HG03097 (cell line): ENCODE results near the gene SLC29A4.
"Not testable (repeated sequence)": the region's sequence is repeated elsewhere in the genome, so short reads cannot be mapped to it uniquely, and the experiment has no call there.

Experiments used
- ATAC-seq: cut with Tn5 transposase; IDR thresholded peaks from one replicate; pipeline ENCODE4 v1.9.1; 2021; ENCODE audit not compliant: unreplicated experiment, low FRiP score

The SLC29A4 gene

DNA sequence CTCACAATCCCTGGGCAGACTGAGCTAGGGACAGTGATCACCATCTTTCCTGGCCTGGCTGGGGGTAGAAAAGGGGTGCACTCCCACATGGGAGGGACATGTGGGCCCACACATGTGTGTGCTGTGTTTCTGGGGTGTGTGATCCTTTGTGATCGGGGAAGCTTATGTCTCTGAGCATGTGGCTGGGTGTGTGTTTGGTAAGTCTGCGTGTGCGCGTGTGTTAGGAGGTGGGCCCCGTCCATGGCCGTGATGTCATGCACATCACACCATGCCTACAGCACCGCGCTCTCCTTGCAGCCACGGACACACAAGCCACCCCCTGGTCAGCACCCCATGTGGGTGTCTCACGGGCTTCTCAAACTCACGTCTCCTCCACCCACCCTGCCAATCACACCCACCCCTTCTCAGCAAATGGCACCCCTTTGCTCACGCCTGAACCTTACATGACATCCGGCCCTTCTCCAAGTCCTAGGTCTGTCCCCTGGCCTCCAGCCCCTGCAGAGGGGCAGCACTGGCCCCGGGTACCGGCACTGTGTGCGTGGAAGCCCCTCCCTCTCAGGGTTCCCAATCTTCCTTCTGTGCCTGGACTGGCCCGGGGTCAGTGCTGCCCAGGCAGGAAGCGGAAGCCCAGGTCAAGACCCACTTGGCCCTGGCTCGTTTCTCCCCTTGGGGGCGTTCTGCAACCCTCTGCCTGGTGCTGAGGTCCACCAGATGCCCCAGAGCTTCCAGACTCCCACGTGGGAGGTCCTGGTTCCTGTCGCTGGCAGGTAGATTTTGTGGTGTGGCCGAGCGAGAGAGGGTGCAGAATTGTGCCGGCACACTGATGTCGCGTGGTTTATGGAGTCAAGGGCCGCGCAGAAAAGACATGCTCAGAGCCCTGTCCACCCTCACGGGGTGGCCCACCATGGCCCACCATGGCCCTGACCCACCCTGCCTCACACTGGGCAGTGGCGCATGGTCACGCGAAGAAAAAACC, 12.6 kb downstream of the SLC29A4 start:
- ATAC-seq = no peak

DNA sequence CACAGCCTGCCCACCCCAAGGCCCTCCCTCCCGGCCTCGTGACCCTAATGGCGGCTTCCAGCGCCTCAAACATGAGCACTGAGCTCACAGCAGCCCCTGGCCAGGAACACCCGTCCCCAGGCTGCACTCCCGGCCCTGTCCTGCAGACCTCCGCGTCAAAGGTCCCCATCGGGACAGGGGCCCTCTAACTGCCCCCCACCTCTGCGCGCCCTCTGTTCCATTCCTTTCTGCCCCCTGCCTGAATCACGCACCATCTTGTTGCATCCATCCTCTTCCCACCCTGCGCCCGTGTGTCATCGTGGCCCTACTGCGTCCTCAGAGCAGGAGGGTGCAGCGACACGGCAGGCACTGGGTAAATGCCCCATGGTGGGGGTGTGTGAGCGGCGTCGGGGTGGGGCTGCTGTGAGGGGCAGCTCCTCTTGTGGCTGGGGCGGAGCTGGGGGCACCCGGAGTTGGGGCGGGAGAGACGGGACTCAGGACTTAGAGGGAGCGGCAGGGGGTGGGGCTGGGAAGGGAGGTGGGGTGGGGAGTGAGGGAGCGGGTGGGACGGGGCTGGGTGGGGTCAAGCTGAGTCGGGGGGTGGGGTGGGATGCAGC, 13.4 kb downstream of the SLC29A4 start:
- ATAC-seq = no peak

DNA sequence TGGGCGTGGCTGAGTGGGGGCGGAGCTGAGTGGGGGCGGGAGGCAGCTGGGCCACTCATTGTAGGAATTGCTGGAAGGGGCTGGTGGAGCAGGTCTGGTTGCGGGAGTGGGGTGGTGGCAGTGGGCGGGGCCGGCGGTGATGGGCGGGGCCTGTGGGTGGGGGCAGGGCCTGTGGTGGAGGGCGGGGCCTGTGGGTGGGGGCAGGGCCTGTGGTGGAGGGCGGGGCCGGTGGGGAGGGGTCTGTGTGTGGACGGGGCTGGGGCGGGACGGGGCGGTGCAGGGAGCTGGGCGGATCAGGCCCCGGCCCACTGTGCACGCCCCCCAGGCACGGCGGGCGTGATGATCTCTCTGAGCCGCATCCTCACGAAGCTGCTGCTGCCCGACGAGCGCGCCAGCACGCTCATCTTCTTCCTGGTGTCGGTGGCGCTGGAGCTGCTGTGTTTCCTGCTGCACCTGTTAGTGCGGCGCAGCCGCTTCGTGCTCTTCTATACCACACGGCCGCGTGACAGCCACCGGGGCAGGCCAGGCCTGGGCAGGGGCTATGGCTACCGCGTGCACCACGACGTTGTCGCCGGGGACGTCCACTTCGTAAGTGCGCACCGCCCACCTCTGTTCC, 14.0 kb downstream of the SLC29A4 start:
- ATAC-seq = no peak

DNA sequence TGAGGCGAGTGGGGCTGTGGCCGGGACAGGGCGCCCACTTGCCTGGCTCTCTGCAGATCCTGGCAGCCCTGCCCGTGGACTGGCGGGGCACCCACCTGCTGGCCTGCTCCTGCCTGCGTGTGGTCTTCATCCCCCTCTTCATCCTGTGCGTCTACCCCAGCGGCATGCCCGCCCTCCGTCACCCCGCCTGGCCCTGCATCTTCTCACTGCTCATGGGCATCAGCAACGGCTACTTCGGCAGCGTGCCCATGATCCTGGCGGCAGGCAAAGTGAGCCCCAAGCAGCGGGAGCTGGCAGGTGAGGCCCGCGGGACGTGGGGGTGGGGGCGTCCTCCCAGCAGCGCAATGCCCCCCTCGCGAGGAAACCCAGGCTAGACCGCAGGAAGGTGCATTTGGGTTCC, 17.6 kb downstream of the SLC29A4 start:
- no peak for ATAC-seq

DNA sequence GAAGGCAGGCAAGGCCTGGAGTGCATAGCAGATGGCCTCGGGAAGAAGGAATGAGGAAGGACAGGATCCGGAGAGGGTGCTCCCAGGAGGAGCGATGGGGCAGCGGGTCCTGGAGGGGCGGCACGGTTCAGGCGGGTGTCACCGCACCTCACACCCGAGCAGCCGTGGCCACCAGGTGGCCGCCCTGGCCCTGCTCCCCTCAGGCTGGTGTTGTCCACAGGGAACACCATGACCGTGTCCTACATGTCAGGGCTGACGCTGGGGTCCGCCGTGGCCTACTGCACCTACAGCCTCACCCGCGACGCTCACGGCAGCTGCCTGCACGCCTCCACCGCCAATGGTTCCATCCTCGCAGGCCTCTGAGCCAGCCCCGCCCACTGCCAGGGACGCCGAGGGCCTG, 19.8 kb downstream of the SLC29A4 start:
- ATAC-seq = no peak

DNA sequence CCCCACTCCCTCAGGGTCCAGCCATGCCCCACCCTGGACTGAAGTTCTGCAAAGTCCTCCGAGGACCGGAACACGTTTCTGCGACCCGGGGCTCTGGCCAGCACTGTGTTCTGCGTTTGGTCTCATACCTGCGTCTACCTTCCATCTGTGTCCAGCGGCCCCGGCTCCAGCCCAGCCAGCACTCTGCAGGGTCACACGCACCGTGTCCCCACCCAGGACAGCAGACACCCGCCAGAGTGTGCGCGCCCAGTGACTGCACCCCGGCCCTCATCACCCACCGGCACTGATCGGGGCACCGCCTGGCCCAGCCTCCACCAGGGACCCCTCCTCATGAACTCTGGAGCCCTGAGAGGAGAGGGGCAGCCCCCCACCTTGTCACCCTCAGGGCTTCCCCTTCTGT, 20.3 kb downstream of the SLC29A4 start:
- no peak for ATAC-seq

DNA sequence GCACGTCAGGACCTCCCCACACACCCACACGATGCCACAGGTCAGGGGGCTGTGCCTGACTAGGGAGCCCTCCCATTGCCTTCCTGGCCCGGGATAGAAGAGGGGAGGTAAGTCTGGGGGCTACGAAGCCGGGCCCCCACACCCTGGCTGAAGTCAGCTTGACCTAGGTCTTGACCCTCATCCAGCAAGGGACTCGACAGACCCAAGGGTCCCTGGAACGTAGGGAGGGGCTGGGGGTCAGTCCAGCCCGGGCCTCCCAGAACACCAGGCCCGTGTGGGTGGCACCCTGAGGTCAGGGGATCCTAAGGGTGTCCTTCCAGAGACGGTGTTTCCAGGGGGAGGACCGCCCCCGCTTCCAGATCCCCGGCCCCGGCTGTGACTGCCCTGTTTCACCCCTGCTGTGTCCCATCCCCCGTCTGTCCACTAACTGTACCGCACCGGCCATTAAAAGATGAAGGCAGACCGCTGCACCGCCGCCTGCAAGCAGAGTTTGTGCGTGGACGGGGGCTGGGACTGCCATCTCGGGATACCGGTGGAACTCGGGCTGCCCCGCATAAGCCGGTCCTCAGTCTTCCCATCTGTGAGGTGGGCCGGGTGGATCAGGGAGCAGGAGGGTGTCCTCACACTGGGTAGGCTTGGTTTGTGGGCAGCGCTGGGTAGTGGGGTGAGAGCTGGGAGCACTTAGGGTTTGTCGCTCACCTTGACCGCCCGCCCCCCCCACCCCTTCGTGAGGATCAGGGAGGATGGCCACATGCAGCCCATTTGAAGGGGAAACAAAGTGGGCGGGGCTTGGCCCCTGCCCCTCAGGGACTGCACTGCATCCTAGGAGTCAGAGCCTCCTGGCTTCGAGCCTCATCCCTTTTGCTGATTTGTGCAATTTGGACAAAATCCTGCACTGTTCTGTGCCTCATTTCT, 21.1 kb downstream of the SLC29A4 start:
- no peak for ATAC-seq

DNA sequence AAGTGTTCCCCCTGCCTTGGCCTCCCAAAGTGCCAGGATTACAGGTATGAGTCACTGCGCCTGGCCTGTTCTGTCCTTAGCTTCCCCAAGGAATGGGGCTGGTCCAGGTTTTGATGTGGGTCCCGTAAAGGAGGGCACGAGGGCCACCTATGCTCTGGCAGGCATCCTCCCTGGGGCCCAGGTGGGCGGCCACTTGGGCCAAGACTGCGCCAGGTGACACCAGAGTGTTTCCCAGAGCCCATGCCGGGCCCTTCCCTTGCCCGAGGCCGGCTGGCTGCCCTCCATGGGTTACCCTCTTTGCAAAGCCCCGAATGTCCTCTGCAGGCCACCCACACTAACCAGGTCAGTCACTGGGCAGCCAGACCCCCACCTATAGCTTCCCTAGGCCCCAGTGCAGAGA, 22.3 kb downstream of the SLC29A4 start:
- ATAC-seq = not testable (repeated sequence)

DNA sequence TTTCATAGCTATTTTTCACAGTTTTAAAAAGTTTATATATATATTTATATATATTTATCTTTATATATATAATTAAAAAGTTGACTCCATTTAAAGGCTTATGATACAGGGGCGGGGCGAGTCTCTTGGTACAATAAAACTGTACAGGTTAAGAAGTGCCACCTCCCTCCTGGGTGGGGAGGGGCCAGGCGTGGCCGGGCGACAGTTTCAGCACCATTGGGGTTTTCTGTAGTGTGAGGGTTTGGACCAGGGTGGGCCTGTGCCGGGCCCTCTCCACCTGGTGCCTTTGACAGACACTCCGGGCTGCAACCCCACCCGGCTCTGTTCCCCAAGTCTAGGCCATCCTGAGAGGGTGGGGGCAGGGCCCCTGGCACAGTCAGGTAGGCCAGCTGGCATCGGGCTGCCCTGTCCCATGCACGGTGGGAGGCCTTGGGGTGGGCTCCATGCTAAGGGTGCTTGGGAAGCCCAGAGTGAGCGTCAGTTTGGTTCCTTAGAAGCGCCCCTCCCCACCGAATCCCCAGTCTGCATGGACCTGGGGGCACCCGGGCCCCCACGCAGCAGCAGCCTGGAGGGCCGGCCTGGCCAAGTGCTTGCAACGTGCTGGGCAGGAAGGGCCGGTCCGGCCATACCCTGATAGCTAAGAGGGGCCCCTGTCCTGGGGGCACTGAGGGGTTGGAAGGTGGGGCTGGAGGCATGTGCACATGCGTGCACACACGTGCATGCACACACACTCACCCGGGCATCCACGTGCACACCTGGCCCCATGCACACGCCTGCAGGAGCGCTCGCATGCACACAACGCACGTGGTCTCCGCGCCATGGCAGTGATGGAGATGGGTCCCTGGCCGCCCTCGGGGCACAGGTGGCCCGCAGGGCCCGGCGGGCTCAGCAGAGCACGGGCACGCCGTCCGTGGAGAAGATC, 24.7 kb downstream of the SLC29A4 start:
- not testable (repeated sequence) for ATAC-seq

DNA sequence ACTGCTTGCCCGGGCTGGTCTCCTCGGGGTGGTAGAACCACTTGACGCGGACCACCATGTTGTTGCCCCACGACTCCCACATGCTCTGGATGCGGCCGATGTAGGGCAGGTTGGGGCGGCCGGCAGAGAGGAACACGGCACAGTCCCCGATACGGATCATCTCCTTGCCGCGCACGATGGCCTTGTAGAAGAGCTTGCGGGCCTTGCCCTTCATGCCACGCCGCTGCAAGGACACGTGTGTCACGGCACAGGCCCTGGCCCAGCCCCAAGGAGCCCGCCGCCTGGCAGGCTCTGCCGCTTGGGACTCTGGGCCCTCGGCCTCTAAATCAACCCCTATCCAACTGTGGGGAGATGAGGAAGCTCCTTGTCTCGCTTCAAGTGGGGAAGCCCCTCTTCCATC, 26.4 kb downstream of the SLC29A4 start:
- no peak for ATAC-seq

DNA sequence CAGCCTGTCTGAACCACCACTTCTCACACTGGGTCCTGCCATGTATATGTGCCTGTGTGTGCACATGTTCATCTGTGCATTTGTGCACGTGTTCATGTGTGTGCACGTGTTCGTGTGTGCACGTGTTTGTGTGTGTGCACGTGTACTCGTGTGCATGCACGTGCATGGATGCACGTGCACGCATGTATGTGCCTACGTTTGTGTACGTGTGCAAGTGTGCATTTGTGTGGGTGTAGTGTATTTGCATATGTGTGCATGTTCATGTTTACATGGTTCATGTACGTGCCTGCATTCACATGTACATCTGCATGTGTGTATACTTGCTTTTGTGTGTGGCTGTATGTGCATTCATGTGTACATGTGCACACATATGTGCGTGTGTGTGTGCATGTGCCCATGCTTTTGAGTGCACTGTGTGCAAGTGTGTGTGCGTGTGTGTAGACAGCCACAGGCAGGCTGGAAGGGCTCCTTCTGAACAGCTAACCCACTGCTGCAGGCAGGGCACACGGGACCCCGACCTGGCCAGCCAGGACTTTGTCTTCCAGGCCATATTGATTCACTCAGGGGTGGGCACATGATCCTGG, 28.2 kb downstream of the SLC29A4 start:
- ATAC-seq = no peak

DNA sequence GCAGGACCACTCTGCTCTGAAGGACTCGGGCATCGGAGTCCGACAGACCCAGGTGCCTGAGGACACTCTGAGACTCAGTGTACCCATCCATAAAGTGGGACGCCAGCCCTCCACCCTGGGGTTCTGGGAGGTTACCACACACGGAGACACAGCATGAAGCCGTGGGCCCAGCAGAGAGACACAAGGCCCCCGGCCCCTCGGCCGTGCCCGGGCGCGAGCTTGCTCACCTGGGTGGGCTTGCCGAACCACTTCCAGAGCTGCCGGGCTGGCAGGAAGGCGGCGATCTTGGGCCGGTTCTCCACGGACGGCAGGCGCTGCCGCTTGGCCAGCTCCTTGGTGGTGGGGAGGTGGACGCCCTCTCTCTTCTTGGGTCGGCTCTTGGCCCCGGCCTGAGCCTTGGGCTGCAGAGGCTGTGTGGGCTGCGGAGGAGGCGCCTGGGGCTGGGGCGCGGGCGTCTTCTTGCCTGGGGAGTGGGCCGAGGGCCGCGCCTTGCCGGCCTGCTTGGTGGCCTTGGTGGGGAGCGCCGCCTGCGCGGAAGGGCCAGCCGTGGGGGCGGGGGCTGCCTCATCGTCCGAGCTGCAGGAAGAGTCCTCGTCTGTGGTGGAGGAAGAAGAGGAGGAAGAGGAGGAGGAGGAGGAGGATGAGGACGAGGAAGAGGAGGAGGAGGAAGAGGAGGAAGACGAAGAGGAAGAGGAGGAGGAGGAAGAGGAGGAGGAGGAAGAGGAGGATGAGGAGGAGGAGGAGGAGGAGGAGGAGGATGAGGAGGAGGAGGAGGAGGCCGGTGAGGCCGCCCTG, 29.7 kb downstream of the SLC29A4 start:
- not testable (repeated sequence) for ATAC-seq

DNA sequence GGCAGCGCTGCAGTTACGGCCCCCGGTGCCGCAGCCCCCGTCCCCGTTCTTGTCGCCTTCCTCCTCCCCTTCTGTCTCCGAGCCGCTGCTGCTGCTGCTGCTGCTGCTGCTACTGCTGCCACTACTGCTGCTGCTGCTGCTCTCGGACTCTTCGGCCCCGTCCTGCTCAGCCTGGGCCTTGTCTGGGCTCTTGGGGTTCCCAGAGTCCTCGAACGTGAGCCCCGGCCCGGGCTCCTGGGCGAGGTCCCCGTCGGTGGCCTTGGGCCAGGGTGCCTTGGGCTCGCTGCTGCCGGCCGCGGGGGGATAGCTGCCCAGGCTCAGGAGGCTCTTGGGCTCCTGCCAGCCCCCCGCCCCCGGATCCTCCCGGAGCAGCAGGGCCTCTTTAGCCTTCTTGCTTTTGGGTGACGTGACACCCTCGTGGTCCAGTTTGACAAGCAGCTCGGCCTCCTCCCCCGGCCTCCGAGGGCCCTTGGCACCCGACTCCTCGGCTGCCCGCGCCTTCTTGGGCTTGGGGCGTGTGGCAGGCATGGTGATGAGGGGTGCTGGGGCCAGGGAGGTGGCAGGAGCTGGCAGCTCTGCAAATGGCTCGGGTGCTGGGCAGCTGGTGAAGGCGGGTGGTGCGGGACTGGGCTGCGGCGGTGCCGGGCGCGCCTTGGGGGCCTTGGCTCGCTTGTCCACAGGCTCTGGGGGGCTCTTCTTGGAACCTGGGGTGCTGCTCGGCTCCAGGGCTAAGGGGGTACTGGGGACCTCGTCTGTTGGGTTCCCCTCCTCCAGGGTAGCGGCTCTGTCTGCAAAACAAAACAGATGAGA, 30.5 kb downstream of the SLC29A4 start:
- ATAC-seq = not testable (repeated sequence)

DNA sequence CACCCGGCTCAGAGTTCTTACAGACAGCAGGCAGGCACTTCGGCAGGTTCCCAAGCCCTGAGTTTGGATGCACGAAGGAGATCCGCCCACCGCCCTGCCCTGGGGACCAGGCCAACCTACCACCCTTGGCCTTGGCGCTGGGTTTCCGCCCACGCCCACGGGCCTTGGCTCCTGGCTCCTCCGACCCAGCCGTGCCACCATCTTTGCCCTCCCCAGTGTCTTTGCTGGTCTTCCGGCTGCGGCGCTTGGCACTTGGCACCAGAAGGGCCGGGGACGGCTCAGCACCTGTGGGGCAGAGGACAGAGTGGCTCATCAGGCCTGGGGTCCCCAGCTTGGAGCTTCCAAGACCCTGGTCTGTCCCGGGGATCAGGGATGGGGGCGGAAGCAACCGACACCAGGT, 32.1 kb downstream of the SLC29A4 start:
- ATAC-seq = no peak

DNA sequence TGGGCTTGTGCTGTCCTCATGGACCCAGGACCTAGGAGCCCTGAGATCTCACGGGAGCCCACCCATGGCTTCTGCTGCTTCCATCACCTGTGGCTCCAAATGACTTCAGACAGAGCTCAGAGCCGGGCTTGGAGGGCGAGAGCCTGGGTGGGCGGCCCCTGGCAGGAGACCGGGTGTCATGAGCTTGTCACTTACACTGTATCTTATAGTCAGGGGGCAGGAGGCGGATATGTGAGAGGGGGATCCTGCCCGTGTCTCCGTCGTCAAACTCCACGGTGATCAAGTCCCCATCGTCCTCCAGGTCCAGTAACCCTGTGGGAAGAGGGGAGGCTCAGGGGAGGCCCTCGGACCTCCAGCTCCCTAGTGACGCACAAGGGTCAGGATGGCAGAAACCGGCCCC, 33.0 kb downstream of the SLC29A4 start:
- no peak for ATAC-seq

DNA sequence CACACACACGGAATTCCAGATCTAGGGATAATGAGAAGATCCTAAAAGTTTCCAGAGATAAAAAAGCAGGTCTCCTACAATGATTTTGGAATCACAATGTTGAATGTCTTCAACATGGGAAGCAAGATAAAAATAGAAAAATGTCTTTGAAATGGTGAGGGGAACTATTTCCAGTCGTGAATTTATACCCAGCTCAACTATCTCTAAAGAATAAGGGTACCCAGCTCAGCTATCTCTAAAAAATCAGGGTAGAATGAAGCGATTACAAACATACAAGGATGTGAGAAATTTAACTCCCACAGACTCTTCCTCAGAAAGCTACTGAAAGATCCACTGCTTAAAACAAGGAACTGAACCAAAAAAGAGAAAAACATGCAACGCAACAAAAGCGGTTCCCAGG, 35.9 kb downstream of the SLC29A4 start:
- ATAC-seq = not testable (repeated sequence)

DNA sequence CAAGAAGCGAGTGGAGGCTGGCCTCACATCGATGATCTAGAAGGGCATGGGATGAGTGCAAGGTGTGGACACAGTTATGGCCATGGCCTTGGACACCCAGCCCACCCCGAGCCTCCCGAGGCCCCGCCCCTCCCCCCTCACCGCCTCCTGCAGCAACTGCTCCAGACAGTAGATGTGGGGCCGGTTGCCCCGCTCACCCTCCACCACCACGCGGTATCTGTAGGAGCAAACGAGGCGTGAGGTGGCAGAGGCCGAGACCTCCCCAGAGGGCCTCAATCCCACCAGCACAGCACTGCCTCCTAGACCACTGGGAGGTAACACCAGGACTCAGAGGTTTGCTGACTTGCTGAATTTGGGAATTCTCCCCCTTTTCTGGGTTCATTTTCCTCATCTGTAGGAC, 37.6 kb downstream of the SLC29A4 start:
- ATAC-seq = no peak
